8988T (cell line): ENCODE measurements around the gene KIF1A.
A peak's percentile ranks its signal among the peaks of the same experiment; 100 is the strongest.

ENCODE experiments used
- DNase-seq: peaks from one replicate; pipeline ENCODE4 v3.0.0; 2011

Gene KIF1A

GRCh38 chr2:240819126-240819857 lies 727 bp downstream of the KIF1A start:
- peak; percentile 83 for DNase-seq

GRCh38 chr2:240818293-240819125 lies 1.5 kb downstream of the KIF1A start:
- DNase-seq: no peak

- DNase-seq: no peak
Measured at GRCh38 chr2:240817496-240818292, 2.3 kb downstream of the KIF1A start.

GRCh38 chr2:240816584-240817495 lies 3.2 kb downstream of the KIF1A start:
- peak; percentile 22 for DNase-seq

- DNase-seq: peak; percentile 2
Measured at GRCh38 chr2:240815761-240816583, 4.0 kb downstream of the KIF1A start.

GRCh38 chr2:240814946-240815760 lies 4.9 kb downstream of the KIF1A start:
- peak; percentile 9 for DNase-seq

- DNase-seq: peak; percentile 5
Measured at GRCh38 chr2:240814280-240814679, 5.7 kb downstream of the KIF1A start.

GRCh38 chr2:240813231-240813921 lies 6.6 kb downstream of the KIF1A start:
- peak; percentile 3 for DNase-seq

- no peak for DNase-seq
Measured at GRCh38 chr2:240812721-240813120, 7.3 kb downstream of the KIF1A start.

- no peak for DNase-seq
Measured at GRCh38 chr2:240812301-240812680, 7.7 kb downstream of the KIF1A start.

GRCh38 chr2:240811346-240812300 lies 8.4 kb downstream of the KIF1A start:
- DNase-seq: peak; percentile 6

GRCh38 chr2:240810621-240811020 lies 9.4 kb downstream of the KIF1A start:
- DNase-seq: peak; percentile 5

- DNase-seq: peak; percentile 41
Measured at GRCh38 chr2:240810199-240810598, 9.8 kb downstream of the KIF1A start.

- no peak for DNase-seq
Measured at GRCh38 chr2:240809276-240809675, 10.7 kb downstream of the KIF1A start.

GRCh38 chr2:240806459-240806858 lies 13.6 kb downstream of the KIF1A start:
- DNase-seq: no peak

GRCh38 chr2:240806006-240806405 lies 14.0 kb downstream of the KIF1A start:
- no peak for DNase-seq

GRCh38 chr2:240803191-240803590 lies 16.8 kb downstream of the KIF1A start:
- DNase-seq: no peak

- peak; percentile 10 for DNase-seq
Measured at GRCh38 chr2:240799033-240799820, 20.8 kb downstream of the KIF1A start.
